ENCODE data around the gene CNIH2.
"Not testable (repeated sequence)": the region's sequence is repeated elsewhere in the genome, so short reads cannot be mapped to it uniquely, and the experiment has no call there.

DNA sequence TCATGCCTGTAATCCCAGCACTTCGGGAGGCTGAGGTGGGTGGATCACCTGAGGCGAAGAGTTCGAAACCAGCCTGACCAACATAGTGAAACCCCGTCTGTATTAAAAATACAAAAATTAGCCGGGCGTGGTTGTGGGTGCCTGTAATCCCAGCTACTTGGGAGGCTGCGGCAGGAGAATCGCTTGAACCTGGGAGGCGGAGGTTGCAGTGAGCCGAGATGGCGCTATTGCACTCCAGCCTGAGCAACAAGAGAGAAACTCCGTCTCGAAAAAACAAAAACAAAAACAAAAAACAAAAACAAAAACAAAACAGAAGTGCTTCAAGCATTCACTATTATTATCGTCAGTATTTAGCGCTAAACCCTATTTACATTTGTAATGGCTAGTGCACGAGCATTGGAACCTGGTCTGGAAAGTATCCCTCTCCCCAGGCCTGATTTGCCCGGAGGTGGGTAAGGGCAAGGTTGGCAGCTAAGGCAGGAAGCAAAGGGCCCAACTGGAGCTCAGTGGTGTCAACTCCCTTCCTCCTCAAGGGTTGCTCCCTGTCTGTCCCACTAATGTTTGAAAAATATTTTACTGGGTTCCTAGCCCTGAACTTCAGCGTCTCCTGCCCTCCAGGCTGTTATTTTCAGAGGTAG lies 32.9 kb downstream of the CNIH2 start:
- TF ChIP-seq, protein P1, sequence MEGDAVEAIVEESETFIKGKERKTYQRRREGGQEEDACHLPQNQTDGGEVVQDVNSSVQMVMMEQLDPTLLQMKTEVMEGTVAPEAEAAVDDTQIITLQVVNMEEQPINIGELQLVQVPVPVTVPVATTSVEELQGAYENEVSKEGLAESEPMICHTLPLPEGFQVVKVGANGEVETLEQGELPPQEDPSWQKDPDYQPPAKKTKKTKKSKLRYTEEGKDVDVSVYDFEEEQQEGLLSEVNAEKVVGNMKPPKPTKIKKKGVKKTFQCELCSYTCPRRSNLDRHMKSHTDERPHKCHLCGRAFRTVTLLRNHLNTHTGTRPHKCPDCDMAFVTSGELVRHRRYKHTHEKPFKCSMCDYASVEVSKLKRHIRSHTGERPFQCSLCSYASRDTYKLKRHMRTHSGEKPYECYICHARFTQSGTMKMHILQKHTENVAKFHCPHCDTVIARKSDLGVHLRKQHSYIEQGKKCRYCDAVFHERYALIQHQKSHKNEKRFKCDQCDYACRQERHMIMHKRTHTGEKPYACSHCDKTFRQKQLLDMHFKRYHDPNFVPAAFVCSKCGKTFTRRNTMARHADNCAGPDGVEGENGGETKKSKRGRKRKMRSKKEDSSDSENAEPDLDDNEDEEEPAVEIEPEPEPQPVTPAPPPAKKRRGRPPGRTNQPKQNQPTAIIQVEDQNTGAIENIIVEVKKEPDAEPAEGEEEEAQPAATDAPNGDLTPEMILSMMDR (IDR thresholded peaks at IDR 0.05), result not testable (repeated sequence)
- not testable (repeated sequence) for TF ChIP-seq ELF4 (CRISPR knock-in tag; IDR thresholded peaks at IDR 0.05; ENCODE audit: low read depth); GRHL2 (CRISPR knock-in tag; IDR thresholded peaks at IDR 0.05; ENCODE audit: insufficient replicate concordance, severe bottlenecking)
- TF ChIP-seq, protein P2, sequence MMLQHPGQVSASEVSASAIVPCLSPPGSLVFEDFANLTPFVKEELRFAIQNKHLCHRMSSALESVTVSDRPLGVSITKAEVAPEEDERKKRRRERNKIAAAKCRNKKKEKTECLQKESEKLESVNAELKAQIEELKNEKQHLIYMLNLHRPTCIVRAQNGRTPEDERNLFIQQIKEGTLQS (CRISPR knock-in tag; conservative IDR thresholded peaks at IDR 0.05), result not testable (repeated sequence)

All from WTC11 (cell line).